B cell (primary cell): Measurements from ENCODE around the gene ERGIC1. TPM values are rescaled to one million over a fixed set of nuclear protein-coding genes. Genes with fewer than 3 reads are reported as not detected.

Experiments
- ATAC-seq: fragments of 200-7000 bp; cut with Tn5 transposase; one replicate; pipeline ENCODE4 v1.10.0; 2021; ENCODE audit warnings: low read depth, mild to moderate bottlenecking, moderate number of reproducible peaks, moderate library complexity
- CTCF ChIA-PET: fragments of 350-600 bp; sonication (Branson Sonifier 250); formaldehyde crosslinking; loops from one replicate; lab custom pipeline; 2021; ENCODE audit warnings: antibody characterized with exemption, inconsistent platforms; lab: Charles Lee
- POLR2A ChIA-PET: fragments of 350-600 bp; sonication (Branson Sonifier 250); formaldehyde crosslinking; loops from one replicate; lab custom pipeline; 2021; ENCODE audit warnings: antibody characterized with exemption; lab: Charles Lee
- DNase-seq: peaks from one replicate; pipeline ENCODE4 v3.0.0; 2013
- H2AFZ ChIP-seq: 2 replicates; pipeline ENCODE4 v1.6.1; 2012; ENCODE audit warnings: mild to moderate bottlenecking, low read depth, low read length; ENCODE audit not compliant: insufficient read depth, poor library complexity, severe bottlenecking
- H3K27ac ChIP-seq, 2 donors: 1 replicate in 1 of 2; 2 replicates in 1 of 2; pipeline ENCODE4 v1.5.1; 2012 to 2013; ENCODE audit warnings: low read length in 2 of 2, mild to moderate bottlenecking in 2 of 2, moderate library complexity in 1 of 2
- H3K27me3 ChIP-seq, 4 experiments: fragments of 200-600 bp in 1 of 4; sonication (generic) in 1 of 4; replicated peaks in 1 of 4; 1 replicate in 2 of 4; 2 replicates in 2 of 4; pipeline versions ENCODE4 v1.6.1 to v1.7.0; 2013 to 2016; ENCODE audit warnings: low read length in 3 of 4, mild to moderate bottlenecking in 2 of 4, mixed read lengths in 1 of 4, moderate library complexity in 1 of 4; ENCODE audit not compliant: insufficient read depth in 4 of 4, control insufficient read depth in 3 of 4; ENCODE audit errors: control extremely low read depth in 1 of 4
- H3K36me3 ChIP-seq, 2 experiments: replicated peaks in 1 of 2; 1 replicate in 1 of 2; 2 replicates in 1 of 2; pipeline versions ENCODE4 v1.6.1 to v1.7.1; 2013; ENCODE audit warnings: low read length in 1 of 2; ENCODE audit not compliant: insufficient read depth in 2 of 2, control insufficient read depth in 1 of 2; ENCODE audit errors: control extremely low read depth in 1 of 2, extremely low read depth in 1 of 2
- H3K4me1 ChIP-seq, 2 donors: fragments of 200-600 bp in 1 of 2; sonication (generic) in 1 of 2; 1 replicate in 1 of 2; 2 replicates in 1 of 2; pipeline versions ENCODE4 v1.5.1 to v1.6.1; 2013 to 2017; ENCODE audit warnings: low read length in 2 of 2; ENCODE audit not compliant: control insufficient read depth in 2 of 2, insufficient read depth in 2 of 2
- H3K4me2 ChIP-seq: replicated peaks from 2 replicates; pipeline ENCODE3; 2012; ENCODE audit warnings: mild to moderate bottlenecking, low read depth, low read length; ENCODE audit not compliant: poor library complexity, severe bottlenecking
- H3K4me3 ChIP-seq, 5 experiments: fragments of 200-600 bp in 1 of 5; sonication (generic) in 1 of 5; 1 replicate in 3 of 5; 2 replicates in 2 of 5; pipeline versions ENCODE4 v1.5.1 to v1.7.0; 2011 to 2016; ENCODE audit warnings: low read length in 4 of 5, mild to moderate bottlenecking in 4 of 5, low read depth in 2 of 5, control low read depth in 1 of 5, moderate library complexity in 1 of 5; ENCODE audit not compliant: insufficient read depth in 1 of 5; ENCODE audit errors: control extremely low read depth in 1 of 5, extremely low read depth in 1 of 5
- H3K79me2 ChIP-seq: fragments of 200-600 bp; sonication (generic); one replicate; pipeline ENCODE4 v1.6.0; 2016; ENCODE audit warnings: low read length; ENCODE audit not compliant: control insufficient read depth, insufficient read depth
- H3K9ac ChIP-seq: fragments of 200-600 bp; sonication (generic); 2 replicates; pipeline ENCODE4 v1.6.1; 2017; ENCODE audit warnings: mild to moderate bottlenecking, low read length, moderate library complexity
- H3K9me3 ChIP-seq, 3 donors: one replicate each; pipeline versions ENCODE4 v1.6.1 to v1.7.1; 2013; ENCODE audit warnings: low read length in 2 of 3; ENCODE audit not compliant: control insufficient read depth in 2 of 3, insufficient read depth in 1 of 3; ENCODE audit errors: control extremely low read depth in 1 of 3
- H4K20me1 ChIP-seq: 2 replicates; pipeline ENCODE4 v1.6.0; 2012; ENCODE audit warnings: mild to moderate bottlenecking, low read length; ENCODE audit not compliant: insufficient read depth, control insufficient read depth, poor library complexity, severe bottlenecking
- H3K27ac Mint-ChIP-seq: one replicate; pipeline ENCODE4 v1.8.0; 2021; ENCODE audit warnings: mixed read lengths
- H3K27me3 Mint-ChIP-seq: one replicate; pipeline ENCODE4 v1.8.0; 2021; ENCODE audit warnings: mixed read lengths
- H3K4me1 Mint-ChIP-seq: one replicate; pipeline ENCODE4 v1.8.0; 2021; ENCODE audit warnings: mixed read lengths
- H3K4me3 Mint-ChIP-seq: one replicate; pipeline ENCODE4 v1.8.0; 2021; ENCODE audit warnings: mixed read lengths
- H3K9me3 Mint-ChIP-seq: one replicate; pipeline ENCODE4 v1.8.0; 2022; ENCODE audit warnings: mixed read lengths; ENCODE audit not compliant: insufficient read depth
- EZH2 ChIP-seq: IDR thresholded peaks from 2 replicates; pipeline ENCODE4 v1.6.1; 2012; ENCODE audit warnings: borderline replicate concordance, low read depth, mild to moderate bottlenecking, moderate library complexity, low read length; ENCODE audit not compliant: insufficient read depth, poor library complexity, severe bottlenecking
- WGBS: methylation state at CpG from one replicate; pipeline ENCODE4 v1.1.5; 2013; ENCODE audit warnings: missing lambda C conversion rate; ENCODE audit not compliant: insufficient coverage; 5-methylcytosine and 5-hydroxymethylcytosine counted together
- intact Hi-C: fragments of 100-400 bp; cut with micrococcal nuclease; formaldehyde crosslinking; loops from one replicate; pipeline ENCODE4 v1.10.0; 2022
- polyA plus RNA-seq: library from polyadenylated mRNA; depleted of rRNA; stranded (reverse); fragments of >200 nt; gene quantifications from 2 replicates; pipeline ENCODE4 v1.2.3, GENCODE V29; 2012
- total RNA-seq, 2 donors: library from RNA; stranded (reverse); fragments of 120-200 nt in 1 of 2; gene quantifications; 1 replicate in 1 of 2; 2 replicates in 1 of 2; pipeline versions ENCODE4 v1.2.3 to v1.2.4, GENCODE V29; 2013 to 2022
- TF ChIP-seq, protein P1 (sequence below): fragments of 200-600 bp; IDR thresholded peaks from one replicate; pipeline ENCODE4 v1.8.0; 2022; ENCODE audit warnings: antibody characterized with exemption, mild to moderate bottlenecking

Gene ERGIC1
- total and polyA plus RNA-seq, 2 donors (not counting 1 experiment from before 2014, with no cell fraction given): 86.3 to 140 TPM

DNA sequence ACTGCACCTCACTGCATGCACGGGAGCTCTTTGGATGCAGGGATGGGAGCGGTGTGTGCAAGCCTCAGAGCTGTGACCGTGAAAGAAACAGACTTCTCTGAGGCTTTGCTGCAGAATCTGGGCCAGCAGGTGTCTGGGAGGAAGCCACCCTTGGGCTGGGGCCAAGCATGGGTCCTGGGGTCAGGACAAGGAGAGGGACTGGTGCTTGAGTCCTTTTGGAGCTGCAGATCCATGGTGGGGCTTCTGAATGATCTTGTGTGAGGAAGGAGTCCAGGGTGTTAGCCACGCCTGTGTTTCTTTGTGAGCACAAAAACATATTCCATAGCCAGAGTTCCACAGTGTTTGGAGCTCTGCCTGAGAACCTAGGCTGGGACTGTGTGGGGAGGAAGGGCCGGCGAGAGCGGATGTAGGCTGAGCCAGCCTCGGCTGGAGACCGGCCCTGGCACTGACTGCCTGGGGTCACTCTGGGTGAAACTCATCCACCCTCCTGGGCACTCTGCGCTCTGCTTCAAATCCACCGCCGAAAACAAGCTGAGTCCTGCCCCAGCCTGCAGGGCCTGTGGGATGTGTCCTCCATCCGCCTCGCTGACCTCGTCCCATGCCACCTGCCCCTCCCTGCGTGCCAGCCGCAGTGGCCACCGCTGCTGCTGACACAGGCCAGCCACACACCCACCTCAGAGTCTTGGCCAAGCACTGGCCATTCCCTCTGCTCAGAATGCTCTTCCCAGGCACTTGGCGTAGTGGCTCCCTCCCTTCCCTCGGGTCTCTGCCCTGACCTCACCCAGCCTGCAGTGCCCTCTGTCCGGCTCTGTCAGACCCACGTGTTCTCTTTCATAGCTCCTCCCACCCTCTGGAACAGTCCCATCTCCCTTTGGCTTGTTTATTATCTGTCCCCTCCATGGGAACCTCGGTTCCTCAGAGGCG, 26.7 kb downstream of the ERGIC1 start:
- WGBS: 94% methylated on average over 24 of the region's 24 CpGs
- Histone ChIP-seq H2AFZ (no peak overlapping the region), H3K36me3 (peaks cover 0 to 22% of the 10 kb centered on the region in 2 experiments), H3K27ac (peak overlapping the region in 1 of 2 donors; percentile 65), H3K4me2 (no peak overlapping the region), H3K79me2 (peaks cover 95% of the 10 kb centered on the region), H3K9ac (no peak overlapping the region), H4K20me1 (peaks cover 74% of the 10 kb centered on the region), H3K4me3 (no peak overlapping the region), H3K4me1 (peaks cover 10 to 19% of the 10 kb centered on the region in 2 donors), H3K27me3 (no peaks in the 10 kb centered on the region), H3K9me3 (no peaks in the 10 kb centered on the region)
- intact Hi-C loops: no loop called here
- ATAC-seq: no peak
- POLR2A ChIA-PET: interaction anchor here (1.6 kb wide), 1 partner anchor 11 kb away, joined by 4 read pairs; no protein-coding TSS in a partner anchor
- CTCF ChIA-PET: interaction anchor here (0.8 kb wide), 1 partner anchor 11 kb away, joined by 3 read pairs; no protein-coding TSS in a partner anchor
- Mint-ChIP-seq H3K27me3 (no peaks in the 10 kb centered on the region), H3K27ac (peak overlapping the region; percentile 65), H3K9me3 (no peaks in the 10 kb centered on the region), H3K4me3 (no peak overlapping the region), H3K4me1 (peaks cover 58% of the 10 kb centered on the region)
- TF ChIP-seq, protein P1, sequence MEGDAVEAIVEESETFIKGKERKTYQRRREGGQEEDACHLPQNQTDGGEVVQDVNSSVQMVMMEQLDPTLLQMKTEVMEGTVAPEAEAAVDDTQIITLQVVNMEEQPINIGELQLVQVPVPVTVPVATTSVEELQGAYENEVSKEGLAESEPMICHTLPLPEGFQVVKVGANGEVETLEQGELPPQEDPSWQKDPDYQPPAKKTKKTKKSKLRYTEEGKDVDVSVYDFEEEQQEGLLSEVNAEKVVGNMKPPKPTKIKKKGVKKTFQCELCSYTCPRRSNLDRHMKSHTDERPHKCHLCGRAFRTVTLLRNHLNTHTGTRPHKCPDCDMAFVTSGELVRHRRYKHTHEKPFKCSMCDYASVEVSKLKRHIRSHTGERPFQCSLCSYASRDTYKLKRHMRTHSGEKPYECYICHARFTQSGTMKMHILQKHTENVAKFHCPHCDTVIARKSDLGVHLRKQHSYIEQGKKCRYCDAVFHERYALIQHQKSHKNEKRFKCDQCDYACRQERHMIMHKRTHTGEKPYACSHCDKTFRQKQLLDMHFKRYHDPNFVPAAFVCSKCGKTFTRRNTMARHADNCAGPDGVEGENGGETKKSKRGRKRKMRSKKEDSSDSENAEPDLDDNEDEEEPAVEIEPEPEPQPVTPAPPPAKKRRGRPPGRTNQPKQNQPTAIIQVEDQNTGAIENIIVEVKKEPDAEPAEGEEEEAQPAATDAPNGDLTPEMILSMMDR: no peak
- no peak for TF ChIP-seq EZH2
- no peak for DNase-seq

DNA sequence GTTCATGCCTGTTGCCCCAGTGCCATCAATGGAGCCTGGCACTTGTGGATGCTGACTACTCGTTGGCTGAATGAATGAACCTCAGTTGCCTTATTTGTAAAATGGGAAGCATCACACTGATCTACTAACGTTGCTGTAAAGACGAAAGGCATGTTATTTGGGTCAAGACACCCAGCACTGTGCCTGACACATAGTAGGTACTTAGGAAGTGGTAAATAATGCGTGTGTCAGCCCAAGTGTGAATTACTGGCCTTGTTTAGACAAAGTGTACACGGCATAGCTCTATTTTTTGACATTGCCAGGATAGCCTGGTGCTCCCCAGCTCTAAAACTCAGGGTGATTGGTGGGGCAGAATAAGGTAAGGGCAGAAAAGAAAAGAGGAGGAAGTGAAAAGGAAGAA, 27.4 kb downstream of the ERGIC1 start:
- Mint-ChIP-seq H3K27ac (peak overlapping the region; percentile 34), H3K27me3 (no peaks in the 10 kb centered on the region), H3K9me3 (no peaks in the 10 kb centered on the region), H3K4me1 (peaks cover 57% of the 10 kb centered on the region), H3K4me3 (no peak overlapping the region)
- POLR2A ChIA-PET: interaction anchor here (1.6 kb wide), 1 partner anchor 11 kb away, joined by 4 read pairs; no protein-coding TSS in a partner anchor
- CTCF ChIA-PET: no interaction called here
- intact Hi-C loops: no loop called here
- no peak for TF ChIP-seq EZH2
- TF ChIP-seq, protein P1: no peak
- peak overlapping the region in 1 of 2 donors; percentile 65 for H3K27ac ChIP-seq
- ATAC-seq: no peak
- peaks cover 10 to 22% of the 10 kb centered on the region in 2 donors for H3K4me1 ChIP-seq
- H4K20me1 ChIP-seq: peaks cover 74% of the 10 kb centered on the region
- no peak for DNase-seq
- H3K4me3 ChIP-seq: no peak overlapping the region
- no peak overlapping the region for H3K9ac ChIP-seq
- WGBS: 97% methylated on average over 5 of the region's 5 CpGs
- H2AFZ ChIP-seq: no peak overlapping the region
- no peak overlapping the region for H3K4me2 ChIP-seq
- H3K27me3 ChIP-seq: no peaks in the 10 kb centered on the region
- no peaks in the 10 kb centered on the region for H3K9me3 ChIP-seq
- H3K79me2 ChIP-seq: peaks cover 95% of the 10 kb centered on the region
- H3K36me3 ChIP-seq: peaks cover 0 to 21% of the 10 kb centered on the region in 2 experiments
